ENCODE data around the gene FAM47E. TPM values are rescaled to one million over a fixed set of nuclear protein-coding genes. Genes with fewer than 3 reads are reported as not detected.

The FAM47E gene
- polyA plus RNA-seq, 10 donors, result 0.52 to 3.4 (median 1.7) TPM

- peak; percentile 31 to 74 (median 40) for DNase-seq
Measured at GRCh38 chr4:76301068-76301774, 49.7 kb downstream of the FAM47E start.

- DNase-seq, result no peak
Measured at GRCh38 chr4:76301775-76302162, 50.2 kb downstream of the FAM47E start.

GRCh38 chr4:76302826-76303438, 51.4 kb downstream of the FAM47E start:
- DNase-seq, result no peak

GRCh38 chr4:76305033-76305687, 53.6 kb downstream of the FAM47E start:
- DNase-seq, result no peak

GRCh38 chr4:76305971-76306881, 54.7 kb downstream of the FAM47E start, which contains the start of gene STBD1:
Gene STBD1 (plus strand): TSS chr4:76306733. CDS start chr4:76306770, 37 bp downstream.
- peak; percentile 68 to 81 (median 70) for DNase-seq

- peak; percentile 18 to 50 (median 28) for DNase-seq
Measured at GRCh38 chr4:76306882-76307659, 55.5 kb downstream of the FAM47E start.

- peak; percentile 41 to 69 (median 54) for DNase-seq
Measured at GRCh38 chr4:76307660-76308014, 56.1 kb downstream of the FAM47E start.

GRCh38 chr4:76308548-76308947, 57.0 kb downstream of the FAM47E start:
- peak; percentile 21 to 41 (median 38) for DNase-seq

GRCh38 chr4:76309939-76310550, 58.5 kb downstream of the FAM47E start:
- no peak for DNase-seq

- no peak for DNase-seq
Measured at GRCh38 chr4:76310683-76311082, 59.2 kb downstream of the FAM47E start.

- peak in 2 of 3 donors; percentile 4 to 10 for DNase-seq
Measured at GRCh38 chr4:76311896-76312331, 60.4 kb downstream of the FAM47E start.

GRCh38 chr4:76312457-76312856, 60.9 kb downstream of the FAM47E start:
- no peak for DNase-seq

GRCh38 chr4:76313547-76313946, 62.0 kb downstream of the FAM47E start:
- DNase-seq, result no peak

- DNase-seq, result no peak
Measured at GRCh38 chr4:76315267-76315918, 63.9 kb downstream of the FAM47E start.

GRCh38 chr4:76316131-76316530, 64.6 kb downstream of the FAM47E start:
- DNase-seq, result no peak

- DNase-seq, result no peak
Measured at GRCh38 chr4:76322236-76322635, 70.7 kb downstream of the FAM47E start.

- no peak for DNase-seq
Measured at GRCh38 chr4:76325072-76325471, 73.6 kb downstream of the FAM47E start.

- DNase-seq, result no peak
Measured at GRCh38 chr4:76326515-76326914, 75.0 kb downstream of the FAM47E start.

All from muscle of back (tissue), 11 donors.